PC-3 (cell line): ENCODE results near the gene RAB9B. TPM values are rescaled to one million over a fixed set of nuclear protein-coding genes. Genes with fewer than 3 reads are reported as not detected.

Experiments
- ATAC-seq: fragments of 200-7000 bp; cut with Tn5 transposase; 2 replicates; pipeline ENCODE4 v1.9.1; 2020; ENCODE audit warnings: mild to moderate bottlenecking, moderate library complexity
- BruUV-seq: library from RNA; stranded (reverse); fragments of 400-500 nt; replicated peaks from 2 replicates; lab custom pipeline; 2021; lab: Mats Ljungman, UMichigan
- CTCF ChIA-PET: fragments of 300-600 bp; sonication (Branson Sonifier 250); formaldehyde crosslinking; loops from one replicate; lab custom pipeline; 2022; ENCODE audit warnings: antibody characterized with exemption; lab: Charles Lee
- POLR2A ChIA-PET: fragments of 300-600 bp; sonication (Branson Sonifier 250); formaldehyde crosslinking; loops from one replicate; lab custom pipeline; 2022; ENCODE audit warnings: antibody characterized with exemption; ENCODE audit not compliant: unreplicated experiment; lab: Charles Lee
- DNase-seq: peaks from one replicate; pipeline ENCODE4 v3.0.0-alpha.2; 2015
- H2AFZ ChIP-seq: fragments of 300-600 bp; sonication (generic); 2 replicates; pipeline ENCODE4 v1.6.0; 2016; ENCODE audit warnings: antibody characterized with exemption, low read length
- H3F3A ChIP-seq: fragments of 300-600 bp; sonication (generic); one replicate; pipeline ENCODE4 v1.6.0; 2017; ENCODE audit warnings: antibody characterized with exemption, low read length, control low read depth, mild to moderate bottlenecking; ENCODE audit not compliant: unreplicated experiment
- H3K27ac ChIP-seq: fragments of 300-600 bp; sonication (generic); 2 replicates; pipeline ENCODE4 v1.5.1; 2016; ENCODE audit warnings: mild to moderate bottlenecking, low read length
- H3K27me3 ChIP-seq: fragments of 300-600 bp; sonication (generic); 2 replicates; pipeline ENCODE4 v1.6.1; 2016; ENCODE audit warnings: low read length, mixed read lengths
- H3K36me3 ChIP-seq: fragments of 300-600 bp; sonication (generic); 2 replicates; pipeline ENCODE4 v1.6.1; 2016; ENCODE audit warnings: low read depth, mixed run types, low read length, mixed read lengths
- H3K4me1 ChIP-seq: fragments of 300-600 bp; sonication (generic); 2 replicates; pipeline ENCODE4 v1.5.1; 2016; ENCODE audit warnings: low read length; ENCODE audit not compliant: insufficient read depth
- H3K4me2 ChIP-seq: fragments of 300-600 bp; sonication (generic); 2 replicates; pipeline ENCODE4 v1.6.0; 2016; ENCODE audit warnings: low read length
- H3K4me3 ChIP-seq: fragments of 300-600 bp; sonication (generic); 2 replicates; pipeline ENCODE4 v1.5.1; 2016; ENCODE audit warnings: mild to moderate bottlenecking, low read length, mixed read lengths
- H3K79me2 ChIP-seq: fragments of 300-600 bp; sonication (generic); 2 replicates; pipeline ENCODE4 v1.6.1; 2017; ENCODE audit warnings: low read length, mixed read lengths
- H3K9ac ChIP-seq: fragments of 300-600 bp; sonication (generic); 2 replicates; pipeline ENCODE4 v1.6.0; 2016; ENCODE audit warnings: mild to moderate bottlenecking, low read length
- H3K9me2 ChIP-seq: fragments of 300-600 bp; sonication (generic); replicated peaks from 2 replicates; pipeline ENCODE4 v1.6.1; 2016; ENCODE audit warnings: mixed run types, low read length, mixed read lengths
- H3K9me3 ChIP-seq: fragments of 300-600 bp; sonication (generic); 2 replicates; pipeline ENCODE4 v1.6.1; 2016; ENCODE audit warnings: low read length, mixed read lengths
- H4K20me1 ChIP-seq: fragments of 300-600 bp; sonication (generic); 2 replicates; pipeline ENCODE4 v1.6.1; 2016; ENCODE audit warnings: low read length, mixed read lengths
- EZH2 ChIP-seq: fragments of 300-600 bp; sonication (generic); IDR thresholded peaks from one replicate; pipeline ENCODE4 v1.6.1; 2017; ENCODE audit warnings: antibody characterized with exemption, mild to moderate bottlenecking, low read length; ENCODE audit not compliant: unreplicated experiment
- EZH2phosphoT487 ChIP-seq: fragments of 300-600 bp; sonication (generic); IDR thresholded peaks from 2 replicates; pipeline ENCODE4 v1.6.1; 2018; ENCODE audit warnings: mild to moderate bottlenecking, antibody characterized with exemption, low read length, borderline replicate concordance
- intact Hi-C: fragments of 100-400 bp; cut with micrococcal nuclease; formaldehyde crosslinking; loops from 2 replicates; pipeline ENCODE4 v1.9.0; 2023
- total RNA-seq: library from RNA; depleted of rRNA; stranded (reverse); fragments of >200 nt; gene quantifications from 2 replicates; pipeline ENCODE4 v1.2.3, GENCODE V29; 2014
- TF ChIP-seq, protein P1 (sequence below): fragments of 300-600 bp; sonication (generic); conservative IDR thresholded peaks from 2 replicates; pipeline ENCODE4 v1.5.1; 2017; ENCODE audit warnings: antibody characterized with exemption, low read depth, mild to moderate bottlenecking, low read length

The RAB9B gene
- total RNA-seq, 1 experiment from 2014 or later = 1.5 TPM

DNA sequence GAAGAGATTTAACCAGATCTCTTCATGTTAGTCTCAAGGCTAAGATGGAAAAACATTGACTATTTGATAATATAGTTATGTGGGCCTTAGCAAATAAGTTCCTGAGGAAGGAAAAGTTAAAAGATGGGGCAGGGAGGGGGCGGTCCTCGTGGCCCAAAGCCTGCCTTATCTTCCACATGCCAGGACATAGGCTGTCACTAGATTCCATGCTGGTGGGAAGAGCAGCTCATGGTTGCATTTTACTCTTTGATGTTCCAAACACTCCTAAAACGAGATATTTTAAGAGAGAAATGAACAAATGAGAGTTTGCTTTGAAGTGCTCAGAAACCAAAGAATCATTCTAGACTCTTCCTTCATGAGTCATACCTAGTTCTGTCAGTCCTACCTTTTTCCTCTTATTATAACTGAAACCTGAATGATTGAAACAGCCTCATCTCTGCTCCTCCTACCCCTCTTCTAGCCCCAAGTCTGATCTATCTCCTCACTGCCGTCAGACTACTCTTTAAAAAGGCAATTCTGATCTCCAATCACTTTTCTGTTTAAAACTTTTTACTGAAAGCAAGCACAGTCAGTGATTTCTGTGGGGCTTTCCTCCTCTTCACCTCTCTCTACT, 25.1 kb downstream of the RAB9B start:
- Histone ChIP-seq H3K9ac (no peak overlapping the region), H3K9me2 (no peaks in the 10 kb centered on the region), H3K4me3 (no peak overlapping the region), H3K27ac (no peak overlapping the region), H3K79me2 (no peaks in the 10 kb centered on the region), H3K27me3 (no peaks in the 10 kb centered on the region), H3K4me2 (no peak overlapping the region), H3K36me3 (no peaks in the 10 kb centered on the region), H2AFZ (no peak overlapping the region), H3K9me3 (no peaks in the 10 kb centered on the region), H4K20me1 (no peaks in the 10 kb centered on the region), H3F3A (no peaks in the 10 kb centered on the region), H3K4me1 (peaks cover 9% of the 10 kb centered on the region; the same call in 1 of the 2 replicates)
- TF ChIP-seq EZH2 = no peak
- TF ChIP-seq EZH2phosphoT487 = no peak
- TF ChIP-seq, protein P1, sequence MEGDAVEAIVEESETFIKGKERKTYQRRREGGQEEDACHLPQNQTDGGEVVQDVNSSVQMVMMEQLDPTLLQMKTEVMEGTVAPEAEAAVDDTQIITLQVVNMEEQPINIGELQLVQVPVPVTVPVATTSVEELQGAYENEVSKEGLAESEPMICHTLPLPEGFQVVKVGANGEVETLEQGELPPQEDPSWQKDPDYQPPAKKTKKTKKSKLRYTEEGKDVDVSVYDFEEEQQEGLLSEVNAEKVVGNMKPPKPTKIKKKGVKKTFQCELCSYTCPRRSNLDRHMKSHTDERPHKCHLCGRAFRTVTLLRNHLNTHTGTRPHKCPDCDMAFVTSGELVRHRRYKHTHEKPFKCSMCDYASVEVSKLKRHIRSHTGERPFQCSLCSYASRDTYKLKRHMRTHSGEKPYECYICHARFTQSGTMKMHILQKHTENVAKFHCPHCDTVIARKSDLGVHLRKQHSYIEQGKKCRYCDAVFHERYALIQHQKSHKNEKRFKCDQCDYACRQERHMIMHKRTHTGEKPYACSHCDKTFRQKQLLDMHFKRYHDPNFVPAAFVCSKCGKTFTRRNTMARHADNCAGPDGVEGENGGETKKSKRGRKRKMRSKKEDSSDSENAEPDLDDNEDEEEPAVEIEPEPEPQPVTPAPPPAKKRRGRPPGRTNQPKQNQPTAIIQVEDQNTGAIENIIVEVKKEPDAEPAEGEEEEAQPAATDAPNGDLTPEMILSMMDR = no peak
- POLR2A ChIA-PET = no interaction called here
- intact Hi-C loops = no loop called here
- BruUV-seq = no TSS peak
- no peak for ATAC-seq
- CTCF ChIA-PET = no interaction called here
- DNase-seq = no peak

GRCh38 chrX:103805860-103806259, 26.2 kb downstream of the RAB9B start:
- ChIA-PET POLR2A (no interaction called here), CTCF (no interaction called here)
- intact Hi-C loops = no loop called here
- no peaks in the 10 kb centered on the region for H4K20me1 ChIP-seq
- no peak overlapping the region for H2AFZ ChIP-seq
- no TSS peak for BruUV-seq
- no peak overlapping the region for H3K4me2 ChIP-seq
- peaks cover 9% of the 10 kb centered on the region; the same call in 1 of the 2 replicates for H3K4me1 ChIP-seq
- no peak overlapping the region for H3K27ac ChIP-seq
- no peaks in the 10 kb centered on the region for H3K9me3 ChIP-seq
- no peaks in the 10 kb centered on the region for H3F3A ChIP-seq
- DNase-seq (no peak), ATAC-seq (no peak)
- TF ChIP-seq EZH2 (no peak), EZH2phosphoT487 (no peak)
- TF ChIP-seq, protein P1 = no peak
- no peaks in the 10 kb centered on the region for H3K79me2 ChIP-seq
- no peaks in the 10 kb centered on the region for H3K36me3 ChIP-seq
- H3K27me3 ChIP-seq = no peaks in the 10 kb centered on the region
- no peaks in the 10 kb centered on the region for H3K9me2 ChIP-seq
- H3K9ac ChIP-seq = no peak overlapping the region
- H3K4me3 ChIP-seq = no peak overlapping the region

GRCh38 chrX:103800318-103800717, 31.7 kb downstream of the RAB9B start:
- no peak overlapping the region for H3K4me3 ChIP-seq
- no peak for DNase-seq
- no TSS peak for BruUV-seq
- no peaks in the 10 kb centered on the region for H3K9me2 ChIP-seq
- no peaks in the 10 kb centered on the region for H3K9me3 ChIP-seq
- H2AFZ ChIP-seq = no peak overlapping the region
- ChIA-PET POLR2A (no interaction called here), CTCF (no interaction called here)
- no peak for ATAC-seq
- no peaks in the 10 kb centered on the region for H3F3A ChIP-seq
- H3K27me3 ChIP-seq = no peaks in the 10 kb centered on the region
- TF ChIP-seq EZH2phosphoT487 = no peak
- TF ChIP-seq, protein P1 = no peak
- TF ChIP-seq EZH2 = no peak
- H3K9ac ChIP-seq = no peak overlapping the region
- no peaks in the 10 kb centered on the region for H4K20me1 ChIP-seq
- H3K4me1 ChIP-seq = peaks cover 5% of the 10 kb centered on the region
- intact Hi-C loops = no loop called here
- no peak overlapping the region for H3K4me2 ChIP-seq
- H3K36me3 ChIP-seq = no peaks in the 10 kb centered on the region
- H3K27ac ChIP-seq = no peak overlapping the region
- H3K79me2 ChIP-seq = no peaks in the 10 kb centered on the region
